HG03095 (cell line): Measurements from ENCODE around the gene SMAD2.

Source experiments
- ATAC-seq: cut with Tn5 transposase; IDR thresholded peaks from one replicate; pipeline ENCODE4 v1.9.1; 2021; ENCODE audit warnings: moderate library complexity; ENCODE audit not compliant: unreplicated experiment

Gene SMAD2

GRCh38 chr18:47932190-47932589 lies 1.7 kb upstream of the SMAD2 start:
- ATAC-seq = no peak

GRCh38 chr18:47931718-47932103 lies 1.3 kb upstream of the SMAD2 start:
- no peak for ATAC-seq

DNA sequence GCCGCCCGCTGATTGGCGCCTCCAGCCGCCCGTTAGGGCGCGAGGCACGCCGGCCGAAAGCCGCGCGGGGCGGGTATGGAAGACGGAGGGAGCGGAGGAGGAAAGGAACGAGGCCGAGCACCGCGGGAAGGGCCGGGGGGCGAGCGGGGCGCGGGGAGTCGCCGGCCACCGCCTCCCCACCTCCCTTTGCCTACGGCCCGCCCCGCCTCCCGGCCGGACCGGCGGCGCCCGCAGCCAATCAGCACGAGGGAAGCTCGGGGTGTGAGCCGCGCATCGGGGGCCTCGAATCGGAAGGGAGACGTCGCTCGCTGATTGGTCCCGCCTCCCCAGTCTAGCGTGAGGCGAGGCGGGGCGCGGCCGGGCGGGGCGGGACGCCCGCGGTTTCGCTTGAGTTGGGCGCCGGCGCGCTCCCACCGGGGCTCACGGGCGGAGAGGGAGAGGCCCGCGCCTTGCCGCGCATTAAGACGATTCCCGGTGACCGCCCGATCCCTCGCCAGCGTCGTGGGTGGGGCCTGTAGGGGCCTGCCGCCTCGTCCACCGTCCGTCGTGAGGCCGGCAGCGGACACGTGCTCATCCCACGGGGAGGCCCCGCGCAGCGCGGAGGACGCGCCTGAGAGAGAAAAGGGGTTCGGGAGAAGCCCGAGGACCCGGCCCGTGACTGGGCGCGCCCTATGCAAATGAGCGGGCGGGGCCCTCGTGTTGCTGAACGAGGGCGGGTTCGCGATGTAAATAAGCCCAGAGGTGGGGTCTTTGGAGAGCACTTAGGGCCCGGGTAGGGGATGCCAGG lies 665 bp upstream of the SMAD2 start:
- ATAC-seq = peak; percentile 78

- no peak for ATAC-seq
Observed at GRCh38 chr18:47929681-47930198, 719 bp downstream of the SMAD2 start.

- ATAC-seq = no peak
Observed at GRCh38 chr18:47928466-47928865, 2.0 kb downstream of the SMAD2 start.

DNA sequence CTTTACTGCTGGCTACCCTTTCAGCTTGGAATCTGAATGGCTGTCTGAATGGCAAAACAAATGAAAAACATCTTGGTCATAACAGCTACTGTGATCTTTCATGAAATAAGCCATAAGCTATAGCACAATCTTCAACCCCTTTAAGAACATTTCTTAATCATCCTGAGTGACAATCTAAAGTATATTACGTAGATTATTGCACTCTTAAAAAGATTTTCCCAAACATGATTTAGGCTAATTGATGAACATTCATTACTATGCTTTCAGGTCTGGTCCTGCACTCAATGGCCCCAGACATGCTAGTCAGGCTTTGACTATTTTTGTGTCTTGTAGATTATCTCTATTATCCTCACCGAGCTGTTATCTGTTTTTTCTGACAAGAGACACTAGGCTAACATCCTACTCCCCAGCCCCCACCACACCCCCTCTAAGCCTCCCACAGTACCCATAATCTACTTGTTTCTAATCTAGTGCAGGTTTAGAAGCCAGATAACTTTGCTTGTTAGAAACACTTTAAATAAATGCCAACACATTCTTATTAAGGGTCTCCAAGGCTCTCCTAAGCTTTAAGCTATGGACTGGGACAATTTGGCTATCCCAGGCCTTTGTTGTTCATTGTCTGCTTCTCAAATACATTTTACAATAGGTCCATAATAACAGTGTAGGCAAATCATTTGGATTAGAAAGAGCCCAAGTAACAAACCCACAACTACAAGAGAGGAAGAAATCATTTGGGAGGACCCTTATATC lies 4.2 kb downstream of the SMAD2 start:
- ATAC-seq = no peak

GRCh38 chr18:47919916-47920315 lies 10.5 kb downstream of the SMAD2 start:
- no peak for ATAC-seq

DNA sequence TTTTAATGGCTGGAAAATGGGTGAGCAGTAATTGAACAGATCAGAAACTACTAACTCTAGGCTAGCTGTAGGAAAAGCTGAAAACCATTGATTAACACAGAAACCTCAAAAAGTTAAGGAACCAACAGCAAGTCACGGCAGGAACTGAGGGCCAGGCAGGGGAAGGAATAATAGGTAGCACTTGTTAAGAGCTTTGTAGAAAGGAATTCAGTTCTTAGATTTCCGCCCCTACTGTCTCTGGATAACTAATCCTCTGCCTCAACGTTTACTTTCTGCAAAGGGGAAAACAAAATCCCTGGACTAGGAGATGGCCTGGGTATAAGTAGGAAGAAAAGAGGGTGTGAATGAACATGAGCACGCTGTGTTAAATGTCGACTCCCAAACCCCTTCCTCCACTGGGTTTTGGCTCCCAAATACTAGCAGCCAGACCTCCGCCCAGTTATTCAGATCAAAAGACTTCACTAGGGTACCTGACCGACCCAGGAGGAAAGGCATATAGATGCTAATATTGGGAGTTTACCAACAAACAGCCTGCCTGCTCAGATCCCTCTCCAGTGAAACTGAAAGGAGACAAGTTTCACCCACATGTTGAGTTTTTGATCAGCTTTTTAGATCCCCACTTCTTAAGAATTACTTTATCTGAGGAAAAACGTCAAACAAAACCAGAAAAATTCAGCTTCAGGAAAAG lies 12.4 kb downstream of the SMAD2 start:
- peak; percentile 57 for ATAC-seq

DNA sequence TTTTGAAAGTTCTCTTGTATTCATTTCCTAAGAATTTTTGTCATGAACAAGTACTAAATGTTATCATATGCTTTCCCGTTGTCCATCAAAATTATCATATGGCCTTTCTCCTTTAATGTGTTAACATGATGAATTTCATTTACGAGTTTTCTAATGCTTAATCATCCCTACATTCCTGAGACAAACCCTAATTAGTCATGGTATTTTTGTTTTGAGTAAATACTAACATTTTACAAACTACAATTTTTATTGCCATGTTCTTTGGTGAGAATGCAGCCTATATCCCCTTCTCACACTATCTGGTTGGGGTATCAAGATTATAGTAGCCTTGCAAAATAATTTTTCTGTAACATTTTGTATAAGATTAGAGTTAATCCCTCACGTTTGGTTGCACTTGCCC lies 14.5 kb downstream of the SMAD2 start:
- ATAC-seq = no peak

DNA sequence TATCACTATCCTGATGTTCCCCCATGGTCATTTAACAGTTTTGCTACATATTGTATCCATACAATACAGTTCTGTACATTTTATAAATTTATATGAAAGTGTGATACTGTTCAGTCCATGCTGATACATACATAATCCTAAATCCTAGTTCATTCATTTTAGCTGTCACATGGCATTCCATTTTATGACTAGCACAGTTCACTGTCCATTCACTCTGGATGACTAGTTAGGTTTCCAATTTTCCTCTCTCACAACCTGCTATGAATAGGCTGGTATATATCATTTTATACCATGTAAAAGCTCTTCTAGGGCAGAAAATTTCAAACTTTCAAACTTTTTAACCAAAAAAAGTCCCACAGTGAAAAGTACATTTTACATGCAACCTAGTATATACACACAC lies 15.2 kb downstream of the SMAD2 start:
- no peak for ATAC-seq

DNA sequence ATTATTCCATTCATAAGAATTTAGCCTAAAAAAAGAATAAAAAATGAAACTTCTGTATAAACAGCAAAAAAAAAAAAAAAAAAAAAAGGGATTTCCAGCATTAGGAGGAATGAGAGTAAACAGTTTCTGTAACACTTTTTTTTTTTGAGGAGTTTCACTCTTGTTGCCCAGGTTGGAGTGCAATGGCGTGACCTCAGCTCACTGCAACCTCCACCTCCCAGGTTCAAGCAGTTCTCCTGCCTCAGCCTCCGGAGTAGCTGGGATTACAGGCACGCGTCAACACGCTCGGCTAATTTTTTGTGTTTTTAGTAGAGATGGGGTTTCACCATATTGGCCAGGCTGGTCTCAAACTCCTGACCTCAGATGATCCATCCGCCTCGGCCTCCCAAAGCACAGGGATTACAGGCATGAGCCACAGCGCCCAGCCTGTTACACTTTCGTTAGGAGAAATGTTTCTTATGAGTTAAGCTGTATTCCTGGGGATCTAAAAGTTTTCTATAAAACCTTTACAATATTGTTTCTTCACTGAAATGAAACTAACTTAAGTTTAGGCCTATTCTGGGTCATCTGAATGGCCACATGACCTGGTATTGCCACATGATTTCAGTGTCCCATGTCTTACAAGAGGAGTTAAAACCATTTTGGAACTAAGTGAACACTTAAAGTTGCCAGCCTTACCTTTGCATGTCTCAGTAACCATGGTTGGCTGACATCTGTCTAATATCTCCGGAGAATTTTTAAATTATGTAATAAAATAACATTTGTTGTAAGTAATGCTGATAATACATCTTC lies 17.5 kb downstream of the SMAD2 start:
- ATAC-seq = no peak

GRCh38 chr18:47912343-47912742 lies 18.1 kb downstream of the SMAD2 start:
- no peak for ATAC-seq

- ATAC-seq = no peak
Observed at GRCh38 chr18:47911877-47912276, 18.6 kb downstream of the SMAD2 start.

DNA sequence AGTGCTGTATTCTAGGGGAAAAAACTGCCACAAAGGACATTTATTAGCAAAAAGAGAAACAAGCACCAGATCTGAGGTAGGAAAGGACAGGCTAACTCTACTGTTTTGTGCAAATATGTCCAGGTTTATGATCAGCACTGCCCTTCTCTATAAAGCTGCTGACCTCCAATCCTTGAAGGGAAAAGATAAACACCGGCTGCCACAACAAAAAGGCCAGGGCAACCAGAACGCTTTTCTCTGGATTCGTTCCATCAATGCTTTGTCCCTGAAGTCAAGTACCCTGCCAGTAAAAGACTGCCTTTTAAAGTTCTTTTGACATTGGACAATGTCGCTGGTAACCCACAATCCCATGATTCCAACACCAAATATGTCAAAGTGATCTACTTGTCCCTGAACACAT lies 21.0 kb downstream of the SMAD2 start:
- ATAC-seq = no peak

DNA sequence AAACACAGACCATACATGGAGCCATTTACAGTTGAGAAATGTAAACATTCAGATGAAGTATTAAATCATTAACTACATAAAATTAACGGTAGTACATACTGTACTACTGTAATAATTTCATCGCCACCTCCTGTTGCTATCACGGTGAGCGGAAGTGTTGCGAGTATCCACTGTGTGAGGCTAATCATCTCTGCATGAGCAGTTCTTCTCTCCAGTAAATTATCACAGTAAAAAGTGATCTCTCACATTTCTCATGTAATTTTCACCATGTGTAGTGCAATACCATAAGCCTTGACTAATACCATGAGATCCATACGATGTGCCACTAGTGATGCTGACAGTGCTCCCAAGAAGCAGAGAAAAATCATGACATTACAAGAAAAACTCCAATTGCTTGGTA lies 21.9 kb downstream of the SMAD2 start:
- no peak for ATAC-seq

DNA sequence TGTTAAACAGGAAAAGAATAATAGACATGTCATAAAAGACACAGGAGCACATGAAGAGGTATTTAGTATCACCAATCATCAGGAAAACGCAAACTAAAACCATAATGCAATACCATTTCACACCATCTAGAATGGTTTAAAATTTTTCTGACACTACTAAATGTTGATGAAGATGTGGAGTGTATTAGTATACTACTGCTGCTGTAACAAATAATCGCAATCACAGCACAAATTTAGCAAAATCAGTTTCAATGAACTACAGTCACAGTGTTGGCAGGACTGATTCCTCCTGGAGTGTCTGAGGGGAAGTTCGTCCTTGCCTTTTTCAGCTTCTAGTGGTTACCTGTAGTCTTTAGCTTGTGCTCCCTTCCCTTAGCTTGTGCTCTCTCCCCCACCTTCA lies 24.1 kb downstream of the SMAD2 start:
- no peak for ATAC-seq

DNA sequence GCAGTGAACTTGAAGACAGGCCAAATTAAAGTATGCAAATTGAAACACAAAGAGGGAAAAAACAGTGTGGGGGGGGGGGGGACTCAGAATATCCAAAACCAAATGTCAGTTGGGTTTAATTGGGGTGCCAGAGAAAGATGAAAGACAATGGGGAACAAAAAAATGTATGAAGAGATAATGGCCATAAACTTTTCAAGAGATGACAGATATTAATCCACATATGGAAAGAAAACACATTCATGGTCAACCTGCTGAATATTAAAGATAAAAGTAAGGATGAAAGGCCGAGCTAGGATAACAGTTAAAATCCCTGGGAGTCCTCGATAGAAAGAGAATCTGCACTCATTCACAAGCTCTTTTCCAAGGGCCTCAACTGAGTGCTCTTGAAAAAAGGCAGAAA lies 26.6 kb downstream of the SMAD2 start:
- no peak for ATAC-seq

DNA sequence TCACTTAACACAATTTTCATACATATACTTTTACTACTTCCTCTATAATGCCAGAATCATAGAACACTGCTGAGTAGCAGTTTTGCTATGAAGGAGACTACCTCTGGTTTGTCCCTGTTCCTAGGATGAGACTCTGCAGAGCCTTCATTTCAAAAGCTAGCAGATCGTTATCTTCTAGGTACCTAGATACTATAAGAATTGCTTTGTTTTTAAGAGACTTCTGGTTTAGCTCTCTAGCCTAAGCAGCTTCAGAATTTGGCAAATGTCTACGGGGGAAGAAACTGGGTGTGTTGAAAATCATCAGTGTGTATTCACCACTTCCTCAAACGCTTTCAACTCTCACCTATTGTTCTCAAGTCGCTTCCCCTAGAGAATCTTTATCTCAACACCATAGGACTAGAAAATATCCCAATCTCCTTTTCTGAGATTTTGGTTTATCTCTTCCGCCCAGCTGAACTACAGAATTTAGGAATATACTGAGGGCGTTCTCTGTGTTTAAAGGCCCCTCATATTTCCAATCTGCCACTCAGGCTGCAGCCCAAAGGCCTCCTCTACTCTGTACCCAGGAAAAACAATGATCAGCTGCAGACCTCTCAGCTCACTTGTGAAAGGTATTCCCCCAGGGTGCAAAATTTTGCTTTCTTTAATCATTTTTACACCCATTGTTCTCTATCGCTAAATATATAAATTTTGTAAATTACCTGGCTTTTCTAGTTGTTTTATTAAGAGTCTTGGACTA lies 28.7 kb downstream of the SMAD2 start:
- ATAC-seq = peak; percentile 91

- ATAC-seq = no peak
Observed at GRCh38 chr18:47899107-47899840, 31.2 kb downstream of the SMAD2 start.

GRCh38 chr18:47898696-47899095 lies 31.8 kb downstream of the SMAD2 start:
- ATAC-seq = no peak
